Measurements from ENCODE around the gene COX8A.

Gene COX8A

DNA sequence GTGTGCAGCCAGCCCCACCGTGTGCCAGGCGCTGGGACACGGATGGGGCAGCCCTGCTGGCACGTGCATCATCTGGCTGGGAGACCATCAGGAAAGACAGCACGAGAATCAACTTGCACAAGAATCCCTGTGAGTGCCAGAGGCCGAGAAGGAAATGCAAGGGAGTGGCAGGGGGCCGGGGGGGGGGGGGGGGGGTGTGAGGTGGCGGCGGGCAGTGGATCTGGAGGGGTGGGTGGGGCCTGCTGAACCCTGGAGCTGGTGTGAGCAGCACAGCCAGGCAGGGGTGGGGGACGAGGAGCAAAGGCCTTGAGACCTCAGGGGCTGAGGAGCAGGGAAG is 47.3 kb downstream of the COX8A start:
- no peak for DNase-seq (ENCODE audit: low read depth)

DNA sequence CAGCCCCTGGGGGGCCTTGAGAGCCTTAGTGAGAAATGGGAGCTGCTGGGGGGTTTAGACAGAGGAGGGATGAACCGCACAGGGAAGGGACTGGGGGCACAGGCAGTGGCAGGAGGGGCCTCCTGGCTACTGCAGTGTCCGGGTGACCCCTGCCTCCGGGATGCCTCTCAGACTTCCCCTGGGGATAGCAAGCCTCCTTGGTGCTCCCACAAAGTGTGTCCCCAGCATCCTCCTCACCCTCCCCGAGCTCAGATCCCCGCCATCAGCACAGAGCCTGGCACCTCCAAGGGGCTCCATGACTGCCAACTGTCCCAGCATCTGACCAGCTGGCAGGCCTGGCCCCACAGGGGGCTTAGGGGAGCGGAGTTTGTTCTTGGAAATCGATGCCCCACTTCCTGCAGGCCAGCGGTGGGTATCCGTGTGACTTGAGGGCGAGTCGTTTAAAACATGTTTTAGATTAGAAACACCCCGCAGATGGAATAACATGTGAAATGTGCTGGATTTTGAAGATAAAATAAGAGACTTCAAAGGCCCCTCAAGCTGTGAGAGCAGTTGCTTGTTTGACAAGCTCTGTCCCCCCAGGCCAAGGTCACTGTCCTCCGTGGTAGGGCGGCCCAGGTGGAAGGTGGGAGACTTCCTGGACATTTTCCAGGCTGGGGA is 47.8 kb downstream of the COX8A start:
- DNase-seq (ENCODE audit: low read depth), result no peak

DNA sequence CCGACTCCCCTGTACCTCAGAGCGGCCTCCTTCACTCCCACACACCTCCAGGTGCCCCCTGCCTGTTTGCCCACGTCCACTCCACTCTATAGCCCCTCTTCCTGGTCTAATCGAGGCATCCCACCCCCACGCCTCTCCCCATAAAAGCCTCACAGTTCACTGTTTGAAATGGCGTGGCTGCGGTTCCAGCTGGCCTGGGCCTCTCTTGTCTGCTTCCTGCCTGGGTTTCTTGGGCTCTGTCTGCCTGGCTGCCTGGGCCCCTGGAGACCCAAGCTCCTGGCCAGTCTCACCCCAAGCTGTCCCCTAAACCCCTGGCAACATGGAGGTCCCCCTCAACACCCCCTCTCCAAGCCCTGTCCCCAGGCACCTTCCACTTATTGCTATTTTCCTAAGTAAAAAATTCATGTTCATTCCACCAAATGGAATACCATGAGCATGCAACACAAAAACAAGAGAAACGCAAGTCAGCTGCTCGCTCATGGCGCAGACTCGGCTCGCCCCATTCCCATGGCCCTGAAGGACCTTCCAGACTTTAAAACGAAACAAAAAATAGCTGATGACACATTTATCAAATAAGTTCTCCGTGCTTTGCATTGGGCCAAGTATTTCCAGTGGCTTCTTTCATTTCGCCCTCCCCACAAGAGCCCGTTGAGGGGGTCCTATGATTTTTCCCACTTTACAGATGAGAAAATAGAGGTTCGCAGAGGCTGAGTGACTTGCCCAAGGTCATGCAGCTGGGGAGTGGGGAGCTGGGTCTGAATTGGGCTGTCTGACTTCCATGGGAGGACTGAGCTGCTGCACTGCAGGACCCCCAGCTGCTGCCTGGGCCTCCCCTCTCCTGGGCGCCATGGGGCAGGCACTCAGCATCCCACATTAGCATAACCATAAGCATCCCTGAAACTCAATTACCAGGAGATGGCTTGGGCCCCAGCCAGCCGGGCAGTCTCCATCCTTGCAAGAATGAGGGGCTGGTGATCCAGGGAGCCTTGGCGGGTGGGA is 49.6 kb downstream of the COX8A start:
- no peak for DNase-seq (ENCODE audit: low read depth)

DNA sequence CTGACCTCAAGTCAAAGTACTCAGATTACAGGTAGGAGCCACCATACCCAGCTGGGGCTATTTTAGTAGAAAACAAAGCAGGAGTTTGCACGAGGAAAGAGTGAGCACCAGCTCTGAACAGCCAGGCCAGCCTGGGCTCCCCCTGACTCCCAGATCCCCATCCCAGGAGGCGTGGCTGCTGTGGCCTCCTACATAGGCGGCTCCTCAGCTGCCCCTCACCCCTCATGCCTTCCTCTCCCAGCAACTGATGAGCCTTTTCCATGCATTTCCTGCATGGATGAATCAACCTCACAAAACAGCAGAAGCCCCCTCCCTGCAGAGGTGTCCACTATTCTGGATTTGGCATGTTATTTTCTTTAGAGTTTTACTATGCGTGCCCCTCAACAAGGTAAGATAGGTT is 50.8 kb downstream of the COX8A start:
- DNase-seq (ENCODE audit: low read depth), result no peak

Data from CMK (cell line).